ENCODE results near the gene ITPK1. TPM values are rescaled to one million over a fixed set of nuclear protein-coding genes. Genes with fewer than 3 reads are reported as not detected.

ITPK1 gene
- total and polyA plus RNA-seq, 2 experiments from 2014 or later, result 35.9 to 101 TPM

GRCh38 chr14:92906823-92907222, 208.9 kb downstream of the ITPK1 start (continued):
- TF ChIP-seq ZNF462 (CRISPR knock-in tag; IDR thresholded peaks at IDR 0.05) (no peak), EZH2phosphoT487 (IDR thresholded peaks at IDR 0.05; ENCODE audit: unreplicated experiment) (no peak), CREB1 (CRISPR knock-in tag; IDR thresholded peaks at IDR 0.05; ENCODE audit: low read depth) (no peak), STAT1 (IDR thresholded peaks at IDR 0.05; ENCODE audit: unreplicated experiment) (no peak)
- TF ChIP-seq, protein P1, sequence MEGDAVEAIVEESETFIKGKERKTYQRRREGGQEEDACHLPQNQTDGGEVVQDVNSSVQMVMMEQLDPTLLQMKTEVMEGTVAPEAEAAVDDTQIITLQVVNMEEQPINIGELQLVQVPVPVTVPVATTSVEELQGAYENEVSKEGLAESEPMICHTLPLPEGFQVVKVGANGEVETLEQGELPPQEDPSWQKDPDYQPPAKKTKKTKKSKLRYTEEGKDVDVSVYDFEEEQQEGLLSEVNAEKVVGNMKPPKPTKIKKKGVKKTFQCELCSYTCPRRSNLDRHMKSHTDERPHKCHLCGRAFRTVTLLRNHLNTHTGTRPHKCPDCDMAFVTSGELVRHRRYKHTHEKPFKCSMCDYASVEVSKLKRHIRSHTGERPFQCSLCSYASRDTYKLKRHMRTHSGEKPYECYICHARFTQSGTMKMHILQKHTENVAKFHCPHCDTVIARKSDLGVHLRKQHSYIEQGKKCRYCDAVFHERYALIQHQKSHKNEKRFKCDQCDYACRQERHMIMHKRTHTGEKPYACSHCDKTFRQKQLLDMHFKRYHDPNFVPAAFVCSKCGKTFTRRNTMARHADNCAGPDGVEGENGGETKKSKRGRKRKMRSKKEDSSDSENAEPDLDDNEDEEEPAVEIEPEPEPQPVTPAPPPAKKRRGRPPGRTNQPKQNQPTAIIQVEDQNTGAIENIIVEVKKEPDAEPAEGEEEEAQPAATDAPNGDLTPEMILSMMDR (conservative IDR thresholded peaks at IDR 0.05; ENCODE audit: low read depth in 2 of 2), result no peak

- Mint-ChIP-seq H3K9me3 (peaks cover 7% of the 10 kb centered on the region; the same call in 2 of the 3 replicates), H3K27me3 (ENCODE audit: insufficient read depth, low read depth, poor library complexity) (peaks cover 9% of the 10 kb centered on the region), H3K27ac (no peak overlapping the region), H3K36me3 (ENCODE audit: low read depth) (no peaks in the 10 kb centered on the region; the same call in 2 of the 3 replicates), H3K4me3 (no peak overlapping the region), H3K4me1 (peaks cover 7% of the 10 kb centered on the region)
- Histone ChIP-seq H4K20me1 (replicated peaks; ENCODE audit: insufficient read depth) (no peaks in the 10 kb centered on the region), H3K4me1 (ENCODE audit: insufficient read depth) (no peaks in the 10 kb centered on the region; the same call in 1 of the 2 replicates), H3K27me3 (ENCODE audit: insufficient read depth) (peaks cover 3% of the 10 kb centered on the region; the same call in 1 of the 2 replicates), H3K4me3 (no peak overlapping the region), H2AFZ (no peak overlapping the region), H3K4me2 (no peak overlapping the region), H3K9me2 (ENCODE audit: insufficient read depth) (no peaks in the 10 kb centered on the region), H3K36me3 (ENCODE audit: insufficient read depth) (no peaks in the 10 kb centered on the region), H3K27ac (ENCODE audit: low read depth) (no peak overlapping the region), H3K79me2 (replicated peaks; ENCODE audit: insufficient read depth) (no peaks in the 10 kb centered on the region), H3F3A (replicated peaks; ENCODE audit: low read depth) (no peaks in the 10 kb centered on the region)
- ATAC-seq, result no peak
- no peak for DNase-seq (ENCODE audit: low spot score)
- TF ChIP-seq REST (IDR thresholded peaks at IDR 0.05; ENCODE audit: unreplicated experiment) (no peak), STAT1 (IDR thresholded peaks at IDR 0.05; ENCODE audit: unreplicated experiment) (no peak)
These were observed 209.3 kb downstream of the ITPK1 start for GRCh38 chr14:92906420-92906819.

All from GM23338 (cell line).